ENCODE data around the gene STK26. TPM values are rescaled to one million over a fixed set of nuclear protein-coding genes. Genes with fewer than 3 reads are reported as not detected.
"Not testable (repeated sequence)": the region's sequence is repeated elsewhere in the genome, so short reads cannot be mapped to it uniquely, and the experiment has no call there.

STK26 gene
- total RNA-seq, 1 donor from 2014 or later: 17.6 TPM

DNA sequence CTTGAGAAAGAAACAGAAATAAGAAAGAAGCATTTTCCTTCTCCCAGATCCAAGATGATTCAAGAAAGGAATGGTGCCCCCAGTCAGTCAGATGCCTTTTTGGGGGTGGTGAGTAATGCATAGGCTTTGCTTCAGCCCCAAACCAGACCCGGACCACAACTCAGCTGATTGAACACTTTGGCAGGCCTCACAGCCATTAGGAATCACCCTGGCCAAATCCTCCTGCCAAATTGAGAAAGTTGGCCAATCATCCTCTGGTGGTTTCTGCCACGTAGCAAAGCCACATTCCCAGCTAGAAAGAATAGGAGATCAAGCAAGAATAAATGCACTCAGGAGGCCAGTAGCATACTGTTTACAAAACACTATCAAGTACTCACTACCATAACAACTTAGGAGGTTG lies 71.1 kb downstream of the STK26 start:
- no peak for DNase-seq

DNA sequence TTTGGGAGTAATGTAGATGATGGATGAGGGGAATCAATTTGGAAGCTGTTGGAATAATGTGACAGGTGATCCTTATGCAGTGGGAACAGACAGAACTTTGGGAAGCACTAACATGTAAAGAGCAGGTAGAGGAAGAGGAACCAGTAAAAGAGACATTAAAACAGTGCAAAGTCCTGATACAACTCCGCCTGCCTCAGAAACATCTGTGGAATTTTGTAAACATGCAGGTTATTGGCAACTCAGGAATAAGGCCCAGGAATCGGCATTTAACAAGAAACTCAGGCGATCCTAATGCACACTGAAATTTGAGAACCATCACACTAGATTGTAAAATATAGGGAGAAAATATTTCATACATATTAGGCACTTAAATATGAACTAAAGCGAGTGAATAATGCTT lies 75.6 kb downstream of the STK26 start:
- not testable (repeated sequence) for DNase-seq

DNA sequence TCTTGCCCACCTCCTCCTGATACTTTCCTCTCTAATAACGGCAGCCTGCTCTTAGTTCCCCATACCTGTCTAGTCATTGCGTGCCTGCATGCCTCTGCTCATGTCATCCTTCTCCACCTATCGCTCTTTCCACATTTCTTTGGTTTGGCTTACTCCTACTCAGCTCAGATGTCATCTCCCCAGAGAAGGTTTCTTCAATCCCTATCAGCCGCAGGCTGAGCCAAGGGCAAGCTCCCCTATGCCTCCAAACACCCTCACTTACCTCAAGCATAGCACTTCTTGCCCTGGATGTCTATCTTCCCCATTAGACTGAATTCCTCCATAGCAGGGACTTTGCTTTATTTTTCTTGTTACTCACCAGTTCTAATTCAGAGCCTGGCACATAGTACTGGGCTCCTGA lies 78.1 kb downstream of the STK26 start:
- DNase-seq: no peak

GRCh38 chrX:132101799-132102198 lies 78.7 kb downstream of the STK26 start:
- DNase-seq: no peak

DNA sequence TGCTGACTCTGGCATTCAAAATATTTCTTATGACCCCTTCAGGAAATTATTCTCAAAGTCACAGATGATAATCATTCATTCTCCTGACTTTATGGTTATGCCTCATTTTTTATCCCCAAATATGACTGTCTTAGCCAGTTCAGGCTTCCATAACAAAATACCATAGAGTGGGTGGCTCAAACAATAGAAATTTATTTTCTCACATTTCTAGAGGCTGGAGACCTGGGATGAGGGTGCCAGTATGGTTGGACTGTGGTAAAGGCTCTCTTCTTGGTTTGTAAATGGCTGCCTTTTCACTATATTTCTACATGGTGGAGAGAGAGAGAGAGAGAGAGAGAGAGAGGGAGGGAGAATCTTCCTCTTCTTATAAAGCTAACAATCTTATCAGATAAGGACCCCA lies 84.2 kb downstream of the STK26 start:
- no peak for DNase-seq

DNA sequence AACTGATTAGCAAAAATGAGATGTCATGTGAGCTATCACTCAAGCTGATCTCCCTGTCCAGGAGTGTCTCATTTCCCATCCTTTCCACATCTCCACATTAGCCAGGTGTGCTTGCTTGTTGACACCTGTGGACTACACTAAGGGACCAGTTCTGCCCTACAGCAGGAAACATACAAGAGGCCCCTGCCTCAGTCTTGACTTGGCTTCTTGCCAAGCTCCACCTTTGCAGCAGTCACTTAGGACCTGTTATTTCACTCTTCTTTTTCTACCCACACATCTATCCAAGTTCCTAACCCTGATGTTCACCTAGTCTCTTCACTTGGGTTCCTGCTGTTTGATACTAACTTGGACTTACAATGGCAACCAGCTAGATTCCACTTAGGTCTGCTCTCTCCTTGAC lies 91.5 kb downstream of the STK26 start:
- no peak for DNase-seq

DNA sequence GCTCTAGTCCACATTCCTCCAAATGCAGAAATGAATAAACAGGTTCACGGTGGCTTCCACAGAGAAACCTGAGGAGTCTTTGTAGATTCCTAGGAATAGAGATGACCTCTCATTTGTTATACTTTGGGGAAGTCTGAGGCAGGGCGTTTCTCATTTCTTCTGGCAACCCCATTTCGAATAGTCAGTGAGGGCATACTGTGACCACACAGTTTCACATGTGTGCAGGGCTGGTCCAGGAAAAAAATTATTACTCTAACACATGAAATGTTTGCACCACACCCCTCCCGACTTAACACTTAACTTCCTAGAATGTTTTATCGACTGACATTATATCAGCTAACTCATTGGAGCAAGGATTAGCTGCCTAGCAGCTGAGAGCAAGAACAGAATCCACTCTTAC lies 92.7 kb downstream of the STK26 start:
- no peak for DNase-seq

DNA sequence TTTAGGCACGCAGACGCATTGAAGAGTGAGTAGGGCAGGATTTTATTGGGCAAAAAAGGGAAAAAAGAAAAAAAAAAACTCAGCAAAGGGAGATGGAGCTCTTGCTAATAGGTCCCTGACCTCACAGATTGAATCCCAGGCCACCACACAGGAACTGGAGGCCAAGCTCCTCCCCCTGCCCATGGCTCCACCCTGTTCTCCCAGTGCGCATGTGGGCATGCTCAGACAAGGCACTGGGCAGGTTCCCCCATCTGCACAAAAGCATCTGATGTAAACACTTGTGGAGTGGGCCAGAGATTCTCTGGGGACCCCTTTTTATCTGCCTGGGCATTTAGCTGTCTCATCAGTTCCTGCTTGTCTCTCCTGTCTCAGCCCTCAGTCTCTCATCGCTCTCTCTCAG lies 95.3 kb downstream of the STK26 start:
- DNase-seq: no peak

GRCh38 chrX:132119283-132119682 lies 96.2 kb downstream of the STK26 start:
- no peak for DNase-seq

DNA sequence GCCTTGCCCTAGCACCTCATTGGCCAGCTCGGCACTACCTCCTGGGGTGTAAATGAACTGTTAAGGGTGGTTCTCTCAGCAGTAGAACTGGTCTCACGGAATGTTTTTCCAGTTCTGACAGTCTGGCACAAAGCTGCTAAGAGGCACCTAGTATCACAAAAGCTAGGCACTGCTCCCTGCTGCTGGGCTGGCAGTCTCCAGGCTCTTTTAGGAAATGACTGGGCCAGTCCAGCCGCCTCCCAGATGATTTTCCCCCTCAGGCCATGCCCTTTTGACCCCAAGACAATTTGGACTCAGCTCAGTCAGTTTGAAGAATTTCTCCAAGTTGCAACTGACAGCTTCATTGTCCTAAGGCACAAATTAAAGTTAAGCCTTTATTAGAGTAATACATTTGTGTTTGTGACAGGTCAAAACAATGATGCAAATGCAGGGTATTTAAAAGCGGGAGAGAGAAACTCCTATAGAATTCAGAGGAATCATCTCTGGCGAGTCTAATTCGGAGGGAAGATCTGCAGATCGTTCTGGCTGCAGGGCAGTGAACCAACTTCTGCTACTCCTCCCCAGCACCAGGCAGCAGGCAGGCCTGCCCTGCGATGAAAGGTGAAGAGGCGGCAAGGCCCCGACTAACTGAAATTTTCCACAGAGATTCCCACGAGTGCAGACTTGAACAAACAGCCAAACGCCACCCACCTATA lies 96.9 kb downstream of the STK26 start:
- DNase-seq: no peak

- DNase-seq: no peak
Observed at GRCh38 chrX:132120913-132121312, 97.8 kb downstream of the STK26 start.

Other genes starting within 250 kb of the STK26 start
- gene FRMD7, start 104.7 kb downstream of the STK26 start, total RNA-seq: 0.10 TPM
- gene RAP2C, start 196.1 kb downstream of the STK26 start, total RNA-seq: 19.7 TPM